ENCODE results near the gene VRK3.
"Not testable (repeated sequence)": the region's sequence is repeated elsewhere in the genome, so short reads cannot be mapped to it uniquely, and the experiment has no call there.

VRK3 gene

GRCh38 chr19:49953416-49953815 is 71.8 kb downstream of the VRK3 start:
- no peak for DNase-seq

DNA sequence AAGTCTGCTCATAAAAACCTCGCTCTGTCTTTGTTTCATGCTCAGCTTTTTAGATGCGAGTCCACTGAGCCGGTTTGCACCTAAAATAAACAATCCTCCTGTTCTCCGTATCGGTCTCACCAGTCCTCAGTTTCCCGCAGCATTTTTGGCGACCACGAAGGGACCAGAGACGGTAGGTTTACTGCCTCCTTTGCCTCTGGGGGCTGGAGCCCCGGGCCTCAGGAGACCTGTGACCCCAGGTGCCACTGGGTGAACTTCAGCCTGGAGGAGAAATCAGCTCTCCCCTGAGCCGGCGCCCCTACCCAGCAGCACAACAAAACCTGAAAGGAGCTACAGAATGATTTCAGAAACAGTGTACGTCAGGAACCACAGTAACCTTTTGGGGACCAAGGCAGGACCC is 72.3 kb downstream of the VRK3 start:
- no peak for DNase-seq

DNA sequence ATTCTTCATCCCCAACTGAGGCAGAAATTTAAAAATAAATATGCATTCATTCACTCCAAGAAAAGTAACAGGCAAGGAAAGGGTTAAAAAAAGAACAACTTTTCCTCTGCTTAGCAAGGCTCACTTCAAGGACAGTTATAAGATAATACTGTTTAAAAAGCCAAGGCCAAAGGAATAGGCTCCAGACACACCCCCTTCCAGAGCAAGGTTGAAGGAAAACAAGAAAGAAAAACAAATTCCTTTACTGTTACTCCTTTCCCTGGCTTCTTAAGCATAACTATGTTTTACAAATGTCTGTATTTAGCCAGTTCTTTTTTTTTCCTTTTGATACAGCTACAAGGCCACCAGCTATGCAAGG is 72.7 kb downstream of the VRK3 start:
- DNase-seq: no peak

- DNase-seq: no peak
Measured at GRCh38 chr19:49951806-49952478, 73.2 kb downstream of the VRK3 start.

GRCh38 chr19:49950956-49951526 is 74.1 kb downstream of the VRK3 start:
- no peak for DNase-seq

DNA sequence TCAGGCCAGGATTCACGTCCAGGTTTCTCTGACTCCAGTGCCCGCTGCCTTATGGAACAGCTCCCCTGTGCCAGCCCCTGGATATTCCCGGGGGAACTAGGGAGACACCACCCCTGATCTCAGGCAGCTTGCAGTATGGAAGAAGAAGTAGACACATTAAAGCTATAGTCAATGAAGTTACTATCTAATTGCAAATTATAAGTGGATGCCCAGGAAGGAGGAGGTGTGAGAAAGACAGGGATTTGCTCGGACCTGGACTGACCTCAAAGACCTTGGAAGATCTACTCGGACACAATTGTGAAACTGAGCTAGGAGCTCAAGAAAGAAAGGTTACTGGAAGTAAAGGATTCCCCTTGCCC is 74.6 kb downstream of the VRK3 start:
- DNase-seq: no peak

GRCh38 chr19:49949742-49950589 is 75.2 kb downstream of the VRK3 start:
- no peak for DNase-seq

DNA sequence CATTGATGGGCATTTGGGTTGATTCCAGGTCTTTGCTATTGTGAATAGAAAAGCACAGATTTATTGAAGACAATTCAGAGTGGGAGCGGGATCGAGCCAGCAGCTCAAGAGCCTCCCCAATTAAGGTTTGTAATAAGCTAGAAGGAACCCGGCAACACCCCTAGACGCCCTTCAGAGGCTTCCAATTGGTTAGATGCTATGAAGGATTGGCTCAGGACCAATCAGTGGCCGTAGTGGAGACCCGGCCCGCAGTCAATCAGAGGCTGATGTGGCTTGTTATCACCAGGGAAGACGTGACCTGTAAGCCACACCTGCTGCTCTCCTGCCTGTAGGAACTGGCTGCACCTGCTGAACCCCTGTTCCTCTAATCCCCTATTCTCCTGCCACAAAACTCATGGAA is 78.8 kb downstream of the VRK3 start:
- no peak for DNase-seq

DNA sequence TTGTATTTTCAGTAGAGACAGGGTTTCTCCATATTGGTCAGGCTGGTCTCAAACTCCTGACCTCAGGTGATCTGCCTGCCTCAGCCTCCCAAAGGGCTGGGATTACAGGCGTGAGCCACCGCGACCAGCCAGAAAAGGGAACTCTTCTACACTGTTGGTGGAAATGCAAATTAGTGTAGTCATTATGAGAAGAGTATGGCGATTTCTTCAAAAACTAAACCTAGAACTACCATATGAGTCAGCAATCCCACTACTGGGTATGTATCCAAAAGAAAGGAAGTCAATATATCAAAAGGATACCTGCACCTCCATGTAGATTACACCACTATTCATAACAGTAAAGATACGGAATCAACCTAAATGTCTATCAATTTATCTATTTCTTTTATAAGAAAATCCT is 80.6 kb downstream of the VRK3 start:
- not testable (repeated sequence) for DNase-seq

DNA sequence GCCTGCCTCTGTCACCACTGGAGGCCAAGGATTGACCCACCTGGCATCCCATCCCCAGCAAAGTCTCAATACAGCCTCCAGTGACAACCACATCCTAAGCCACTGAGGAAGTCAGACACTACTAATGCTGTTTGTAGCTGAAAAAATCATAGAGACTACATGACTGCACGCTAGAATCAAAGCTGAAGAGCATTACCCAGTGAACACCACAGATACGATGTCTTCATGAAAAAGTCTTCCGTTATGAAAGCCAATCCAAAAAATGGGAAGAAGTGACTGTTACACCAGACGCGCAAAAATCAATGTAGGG is 84.7 kb downstream of the VRK3 start:
- no peak for DNase-seq

GRCh38 chr19:49939721-49940481 is 85.3 kb downstream of the VRK3 start:
- no peak for DNase-seq

- DNase-seq: no peak
Measured at GRCh38 chr19:49938662-49939061, 86.5 kb downstream of the VRK3 start.

GRCh38 chr19:49937750-49938381 is 87.3 kb downstream of the VRK3 start:
- peak; percentile 98 for DNase-seq

DNA sequence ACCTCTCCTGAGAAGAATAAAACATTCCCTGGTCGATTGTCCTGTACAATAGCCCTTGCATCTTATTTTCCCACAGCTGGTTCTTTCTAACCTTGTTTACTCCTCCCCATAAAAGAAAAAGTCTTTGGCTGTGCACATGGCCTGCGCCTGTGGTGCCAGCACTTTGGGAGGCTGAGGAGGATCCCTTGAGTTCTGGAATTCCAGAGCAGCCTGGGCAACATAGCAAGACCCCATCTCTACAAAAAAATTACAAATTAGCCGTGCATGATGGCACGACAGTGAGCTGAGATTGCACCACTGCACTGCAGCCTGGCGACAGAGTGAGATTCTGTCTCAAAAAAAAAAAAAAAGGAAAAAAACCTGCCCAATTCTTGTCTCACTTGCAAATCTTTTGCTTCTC is 88.6 kb downstream of the VRK3 start:
- DNase-seq: no peak

DNA sequence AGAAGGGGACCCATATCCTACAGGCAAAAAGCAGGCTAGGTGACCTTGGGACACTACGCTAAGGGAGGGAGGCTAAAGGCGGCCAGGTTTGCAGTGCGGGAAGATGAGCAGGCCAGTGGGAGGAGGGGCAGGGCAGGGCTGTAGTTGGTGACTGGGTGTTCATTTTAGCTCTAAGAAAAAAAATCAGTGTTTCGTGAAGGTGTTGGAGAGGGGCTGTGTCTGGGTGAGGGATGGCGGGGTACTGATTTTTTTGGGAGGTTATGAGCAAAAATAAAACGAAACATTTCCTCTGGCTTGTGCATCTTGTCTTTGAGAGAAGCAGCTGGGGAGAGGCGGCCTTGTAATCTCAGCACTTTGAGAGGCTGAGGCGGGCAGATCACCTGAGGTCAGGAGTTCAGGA is 91.5 kb downstream of the VRK3 start:
- DNase-seq: no peak

DNA sequence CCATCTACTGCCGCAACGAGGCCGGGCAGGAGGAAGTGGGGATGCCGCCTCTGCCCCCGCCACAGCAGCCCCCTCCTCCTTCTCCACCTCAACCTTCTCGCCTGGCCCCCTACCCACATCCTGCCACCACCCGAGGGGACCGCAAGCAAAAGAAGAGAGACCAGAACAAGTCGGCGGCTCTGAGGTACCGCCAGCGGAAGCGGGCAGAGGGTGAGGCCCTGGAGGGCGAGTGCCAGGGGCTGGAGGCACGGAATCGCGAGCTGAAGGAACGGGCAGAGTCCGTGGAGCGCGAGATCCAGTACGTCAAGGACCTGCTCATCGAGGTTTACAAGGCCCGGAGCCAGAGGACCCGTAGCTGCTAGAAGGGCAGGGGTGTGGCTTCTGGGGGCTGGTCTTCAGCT is 92.4 kb downstream of the VRK3 start:
- DNase-seq: no peak

GRCh38 chr19:49932041-49932451 is 93.1 kb downstream of the VRK3 start:
- no peak for DNase-seq

GRCh38 chr19:49931293-49932040 is 93.7 kb downstream of the VRK3 start:
- no peak for DNase-seq

DNA sequence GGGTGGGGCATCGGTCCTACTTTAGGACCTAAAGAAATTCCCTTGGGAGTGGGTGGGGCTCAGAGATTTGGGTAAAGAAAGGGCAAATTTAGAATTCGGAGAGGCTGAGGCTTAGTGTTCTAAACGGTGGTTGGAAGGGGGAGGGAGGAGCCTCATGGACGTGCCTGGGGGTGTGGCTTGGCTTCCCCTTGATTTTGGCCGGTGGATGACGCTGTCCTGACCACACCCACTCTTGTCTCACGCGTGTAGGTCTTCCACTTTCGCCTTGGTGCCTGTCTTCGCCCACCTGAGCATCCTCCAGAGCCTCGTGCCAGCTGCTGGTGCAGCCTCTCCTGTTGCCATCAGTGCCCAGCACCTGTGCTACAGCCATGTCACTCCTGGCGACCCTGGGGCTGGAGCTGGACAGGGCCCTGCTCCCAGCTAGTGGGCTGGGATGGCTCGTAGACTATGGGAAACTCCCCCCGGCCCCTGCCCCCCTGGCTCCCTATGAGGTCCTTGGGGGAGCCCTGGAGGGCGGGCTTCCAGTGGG is 94.6 kb downstream of the VRK3 start:
- DNase-seq: no peak

DNA sequence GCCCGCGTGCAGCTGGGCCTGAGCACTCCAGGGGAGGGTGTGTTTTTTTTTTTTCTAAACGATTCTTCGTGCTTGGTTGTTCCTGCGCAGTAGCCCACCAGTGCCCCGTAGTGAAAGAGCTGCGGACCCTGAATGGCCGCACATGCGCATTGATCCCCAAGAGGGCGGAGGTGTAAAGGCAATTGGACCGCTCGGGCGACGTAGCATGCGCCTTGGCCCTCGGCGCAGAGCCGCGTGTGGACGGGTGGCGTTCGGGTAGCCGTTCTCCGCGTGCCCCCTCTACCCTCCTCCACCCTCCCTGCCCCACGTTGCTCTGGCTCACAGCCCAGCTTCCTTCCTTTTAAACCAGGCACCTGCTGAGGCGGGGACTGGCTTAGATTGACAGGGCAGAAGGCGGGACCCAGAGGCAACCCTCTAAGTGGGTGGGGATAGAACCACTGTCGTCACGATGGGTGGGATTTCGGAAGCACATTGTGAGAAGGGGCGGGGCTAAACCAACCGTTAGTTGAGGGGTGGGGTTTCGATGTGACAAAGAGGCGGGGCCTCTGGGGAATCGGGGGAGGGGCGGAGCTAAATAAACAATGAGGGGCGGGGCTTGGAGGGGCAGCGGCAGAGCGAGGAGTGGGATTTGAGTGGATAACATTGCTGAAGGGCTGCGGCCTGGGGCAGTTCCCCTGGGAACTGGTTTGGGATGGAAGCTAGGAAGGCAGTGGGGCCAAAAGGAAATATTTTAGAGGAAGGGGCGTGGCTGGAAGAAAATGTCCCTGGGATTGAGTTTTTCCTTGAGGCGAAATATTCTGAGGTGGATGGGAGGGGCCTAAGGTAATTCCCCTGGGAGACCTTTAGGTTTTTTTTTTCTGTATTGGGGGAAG is 95.3 kb downstream of the VRK3 start:
- DNase-seq: peak; percentile 93

GRCh38 chr19:49929121-49929610 is 96.0 kb downstream of the VRK3 start, which contains the start of the genes ATF5 and NUP62:
Gene ATF5, plus strand, starts transcription at chr19:49929205. Its CDS starts 1,646 bp downstream, at chr19:49930851.
Gene NUP62, minus strand, starts transcription at chr19:49929504. Its CDS starts 19,697 bp downstream, at chr19:49909807.
- DNase-seq: peak; percentile 99

All from activated CD8-positive, alpha-beta memory T cell treated with anti-CD3 and anti-CD28 coated beads, Interleukin-2, amount 50 U/mL, for 48 hours (primary cell).